ENCODE data around the gene DYNC1I1.

GRCh38 chr7:96120445-96121225, 348.3 kb downstream of the DYNC1I1 start:
- TF ChIP-seq CTCF (conservative IDR thresholded peaks at IDR 0.05) (no peak), EZH2 (IDR thresholded peaks at IDR 0.05; ENCODE audit: low read depth) (no peak)
